Measurements from ENCODE around the gene CTNNAL1. TPM values are rescaled to one million over a fixed set of nuclear protein-coding genes. Genes with fewer than 3 reads are reported as not detected.

CTNNAL1 gene
- polyA plus RNA-seq, 1 of the 3 experiments (the other 2 are of a cell fraction) = 32.8 TPM

DNA sequence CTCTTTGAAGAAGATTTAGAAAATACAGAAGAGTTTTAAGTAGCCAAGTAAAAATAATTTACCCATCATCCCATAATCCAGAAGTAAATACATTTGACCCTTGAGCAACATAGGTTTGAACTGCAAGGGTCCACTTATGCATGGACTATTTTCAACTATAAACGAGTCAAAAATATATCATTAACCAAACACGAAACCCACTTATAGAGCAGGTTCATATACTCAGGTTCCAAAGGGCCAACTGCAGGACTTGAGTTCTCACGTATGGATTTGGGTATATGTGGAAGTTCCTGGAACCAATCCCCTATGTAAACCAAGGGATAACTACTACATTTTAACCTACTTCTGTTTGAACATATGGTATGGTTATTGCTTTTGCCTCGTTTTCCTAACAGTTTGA is 73.3 kb downstream of the CTNNAL1 start:
- CTCF ChIA-PET = interaction anchor here (1.3 kb wide), 1 partner anchor 11 kb away, joined by 4 read pairs; no protein-coding TSS in a partner anchor
- H3K4me1 ChIP-seq (ENCODE audit: control insufficient read depth in 1 of 2, insufficient read depth in 2 of 2, low read depth in 1 of 2, low read length in 1 of 2) = peaks cover 0 to 4% of the 10 kb centered on the region in 2 experiments; a peak in 2 of 4 replicates
- no peak for DNase-seq
- H3K4me3 ChIP-seq (ENCODE audit: low read depth in 2 of 2, low read length in 1 of 2) = no peak overlapping the region
- peaks cover 14% of the 10 kb centered on the region for H3F3A ChIP-seq (replicated peaks; ENCODE audit: insufficient read depth)
- H2AFZ ChIP-seq (ENCODE audit: low read depth) = no peak overlapping the region
- H3K4me2 ChIP-seq = no peak overlapping the region
- no peak overlapping the region for H3K27ac ChIP-seq (ENCODE audit: low read depth in 2 of 2, low read length in 1 of 2)
- no peak overlapping the region for H3K9ac ChIP-seq
- POLR2A ChIA-PET = no interaction called here
- H4K20me1 ChIP-seq (ENCODE audit: insufficient read depth) = no peaks in the 10 kb centered on the region
- peaks cover 16% of the 10 kb centered on the region for H3K79me2 ChIP-seq (ENCODE audit: insufficient read depth)
- no peak for TF ChIP-seq ELF1 (IDR thresholded peaks at IDR 0.05)
- TF ChIP-seq JUND (IDR thresholded peaks at IDR 0.05) = no peak
- no peak for TF ChIP-seq FOXJ3 (CRISPR knock-in tag; IDR thresholded peaks at IDR 0.05)
- no peak for TF ChIP-seq MEF2A (IDR thresholded peaks at IDR 0.05; ENCODE audit: borderline replicate concordance, low read depth)
- no peak for TF ChIP-seq EP300 (IDR thresholded peaks at IDR 0.05; ENCODE audit: borderline replicate concordance in 1 of 2, low read depth in 1 of 2, low read length in 1 of 2)
- TF ChIP-seq GATA2 (CRISPR knock-in tag; IDR thresholded peaks at IDR 0.05) = no peak
- TF ChIP-seq RAD21 (IDR thresholded peaks at IDR 0.05; ENCODE audit: low read length) = no peak
- TF ChIP-seq MXI1 (IDR thresholded peaks at IDR 0.05; ENCODE audit: low read depth, low read length) = no peak
- no peaks in the 10 kb centered on the region for H3K9me2 ChIP-seq
- 86% methylated on average over 4 of the region's 4 CpGs for WGBS (ENCODE audit: low lambda C conversion rate)
- no peaks in the 10 kb centered on the region for H3K27me3 ChIP-seq (ENCODE audit: insufficient read depth)
- H3K9me3 ChIP-seq = no peaks in the 10 kb centered on the region
- H3K36me3 ChIP-seq (replicated peaks in 1 of 2; ENCODE audit: control insufficient read depth in 1 of 2, insufficient read depth in 2 of 2, low read length in 1 of 2) = peaks cover 48 to 75% of the 10 kb centered on the region in 2 experiments

DNA sequence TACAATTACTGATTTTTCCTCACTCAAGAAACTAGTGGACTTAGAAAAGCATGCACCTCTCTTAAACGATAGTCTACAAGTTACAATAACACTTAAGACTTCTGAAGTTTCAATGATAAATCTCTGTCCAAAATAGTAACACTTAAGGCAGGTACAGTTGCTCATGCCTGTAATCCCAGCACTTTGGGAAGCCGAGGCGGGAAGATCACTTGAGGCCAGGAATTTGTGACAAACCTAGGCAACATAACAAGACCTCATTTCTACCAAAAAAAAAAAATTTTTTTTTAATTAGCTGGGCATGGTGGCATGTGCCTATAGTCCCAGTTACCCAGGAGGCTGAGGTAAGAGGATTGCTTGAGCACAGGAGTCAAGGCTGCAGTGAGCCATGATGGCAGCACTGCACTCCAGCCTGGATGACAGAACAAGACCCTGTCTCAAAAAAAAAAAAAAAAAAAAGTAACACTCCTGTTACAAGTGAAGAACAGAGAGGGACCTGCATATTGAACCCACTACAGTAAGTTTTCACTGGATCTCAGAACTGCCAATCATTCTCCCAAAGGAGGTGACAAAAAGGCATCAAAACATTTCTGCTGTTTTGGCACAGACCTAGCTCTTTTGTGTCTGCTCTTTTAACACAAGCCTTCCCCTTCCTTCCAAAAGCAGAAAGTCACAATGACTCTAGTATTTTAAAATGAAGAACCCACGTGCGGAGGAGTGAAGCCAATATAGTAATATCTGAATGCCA is 75.6 kb downstream of the CTNNAL1 start:
- no peak overlapping the region for H3K4me2 ChIP-seq
- ChIA-PET CTCF (interaction anchor here (1.0 kb wide), 1 partner anchor 16 kb away, joined by 4 read pairs; no protein-coding TSS in a partner anchor), POLR2A (no interaction called here)

DNA sequence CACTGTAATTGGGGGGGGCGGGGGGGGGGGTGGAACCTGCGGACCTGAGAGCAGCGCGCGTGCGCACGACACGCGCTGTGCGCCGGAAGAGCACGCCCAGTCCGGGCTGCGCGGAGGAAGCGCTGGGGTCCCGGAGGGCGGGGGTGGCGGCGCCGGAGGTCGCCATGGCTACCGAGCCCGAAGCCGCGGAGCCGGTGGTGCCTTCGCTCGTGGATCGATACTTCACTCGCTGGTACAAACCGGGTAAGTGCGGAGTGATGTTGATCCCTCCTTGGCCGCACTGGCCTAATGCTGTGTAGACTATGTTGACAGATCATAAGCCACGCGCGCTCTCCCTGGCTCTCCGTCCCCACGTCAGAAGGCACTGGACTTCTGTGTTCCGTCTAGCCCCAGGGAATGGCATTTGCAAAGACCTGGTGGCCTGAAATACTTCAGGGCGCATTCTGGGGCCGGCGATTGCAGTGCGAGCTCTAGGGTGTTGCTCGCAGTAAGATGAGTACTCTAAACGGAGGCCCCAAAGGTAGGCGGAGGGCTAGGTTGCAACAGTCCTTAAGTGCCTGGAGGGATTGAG is 78.9 kb downstream of the CTNNAL1 start, which contains the start of gene ABITRAM:
TSS of gene ABITRAM (plus strand) at position 78 of the 571 bp plus-strand sequence. CDS start at position 165, 87 bp downstream.
- ChIA-PET POLR2A (interaction anchor here (0.8 kb wide), 1 partner anchor 8 kb away, joined by 3 read pairs; no protein-coding TSS in a partner anchor), CTCF (no interaction called here)
- Histone ChIP-seq H2AFZ (ENCODE audit: low read depth) (peak within 1 kb of the TSS; percentile 82), H3K9ac (peak within 1 kb of the TSS; percentile 72), H3F3A (replicated peaks; ENCODE audit: insufficient read depth) (peaks cover 7% of the 10 kb centered on the region), H3K4me1 (ENCODE audit: control insufficient read depth in 1 of 2, insufficient read depth in 2 of 2, low read depth in 1 of 2, low read length in 1 of 2) (peaks cover 8 to 9% of the 10 kb centered on the region in 2 experiments; a peak in 3 of 4 replicates), H4K20me1 (ENCODE audit: insufficient read depth) (no peaks in the 10 kb centered on the region), H3K9me2 (no peaks in the 10 kb centered on the region), H3K36me3 (replicated peaks in 1 of 2; ENCODE audit: control insufficient read depth in 1 of 2, insufficient read depth in 2 of 2, low read length in 1 of 2) (peaks cover 25 to 38% of the 10 kb centered on the region in 2 experiments), H3K27ac (ENCODE audit: low read depth in 2 of 2, low read length in 1 of 2) (peak within 1 kb of the TSS; percentile 78 to 94), H3K27me3 (ENCODE audit: insufficient read depth) (no peaks in the 10 kb centered on the region), H3K9me3 (no peaks in the 10 kb centered on the region), H3K79me2 (ENCODE audit: insufficient read depth) (peaks cover 58% of the 10 kb centered on the region), H3K4me2 (peak within 1 kb of the TSS; percentile 94), H3K4me3 (ENCODE audit: low read depth in 2 of 2, low read length in 1 of 2) (peak within 1 kb of the TSS; percentile 84 to 99)
- peak; percentile 96 for DNase-seq
- 1% methylated on average over 12 of the region's 47 CpGs for WGBS (ENCODE audit: low lambda C conversion rate)
- TF ChIP-seq, protein P1, sequence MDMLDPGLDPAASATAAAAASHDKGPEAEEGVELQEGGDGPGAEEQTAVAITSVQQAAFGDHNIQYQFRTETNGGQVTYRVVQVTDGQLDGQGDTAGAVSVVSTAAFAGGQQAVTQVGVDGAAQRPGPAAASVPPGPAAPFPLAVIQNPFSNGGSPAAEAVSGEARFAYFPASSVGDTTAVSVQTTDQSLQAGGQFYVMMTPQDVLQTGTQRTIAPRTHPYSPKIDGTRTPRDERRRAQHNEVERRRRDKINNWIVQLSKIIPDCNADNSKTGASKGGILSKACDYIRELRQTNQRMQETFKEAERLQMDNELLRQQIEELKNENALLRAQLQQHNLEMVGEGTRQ (IDR thresholded peaks at IDR 0.05; ENCODE audit: borderline replicate concordance, low read depth, low read length) = no peak
- TF ChIP-seq MEF2A (IDR thresholded peaks at IDR 0.05; ENCODE audit: borderline replicate concordance, low read depth) (no peak), SIN3A (IDR thresholded peaks at IDR 0.05; ENCODE audit: borderline replicate concordance, low read depth, low read length) (peak; percentile 58), SMC3 (IDR thresholded peaks at IDR 0.05; ENCODE audit: low read depth, low read length) (no peak), GABPA (IDR thresholded peaks at IDR 0.05; ENCODE audit: low read depth) (peak; percentile 82), FOSL2 (IDR thresholded peaks at IDR 0.05; ENCODE audit: borderline replicate concordance, low read depth) (no peak), EZH2phosphoT487 (IDR thresholded peaks at IDR 0.05; ENCODE audit: borderline replicate concordance, low read depth) (no peak), CHD2 (IDR thresholded peaks at IDR 0.05; ENCODE audit: low read length, partially characterized antibody) (no peak), RXRA (IDR thresholded peaks at IDR 0.05; ENCODE audit: borderline replicate concordance, low read depth) (no peak), FOXM1 (IDR thresholded peaks at IDR 0.05; ENCODE audit: low read depth) (no peak), FOXJ3 (CRISPR knock-in tag; IDR thresholded peaks at IDR 0.05) (no peak), ELF1 (IDR thresholded peaks at IDR 0.05) (no peak; the same call in 1 of the 2 replicates)
- TF ChIP-seq, protein P2, sequence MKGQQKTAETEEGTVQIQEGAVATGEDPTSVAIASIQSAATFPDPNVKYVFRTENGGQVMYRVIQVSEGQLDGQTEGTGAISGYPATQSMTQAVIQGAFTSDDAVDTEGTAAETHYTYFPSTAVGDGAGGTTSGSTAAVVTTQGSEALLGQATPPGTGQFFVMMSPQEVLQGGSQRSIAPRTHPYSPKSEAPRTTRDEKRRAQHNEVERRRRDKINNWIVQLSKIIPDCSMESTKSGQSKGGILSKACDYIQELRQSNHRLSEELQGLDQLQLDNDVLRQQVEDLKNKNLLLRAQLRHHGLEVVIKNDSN (IDR thresholded peaks at IDR 0.05; ENCODE audit: borderline replicate concordance, low read depth) = no peak

More for the DNA sequence above, 75.6 kb downstream of the CTNNAL1 start:
- Histone ChIP-seq H3F3A (replicated peaks; ENCODE audit: insufficient read depth) (peaks cover 12% of the 10 kb centered on the region), H3K79me2 (ENCODE audit: insufficient read depth) (peaks cover 32% of the 10 kb centered on the region), H3K27me3 (ENCODE audit: insufficient read depth) (no peaks in the 10 kb centered on the region), H3K9me3 (no peaks in the 10 kb centered on the region), H2AFZ (ENCODE audit: low read depth) (no peak overlapping the region), H3K4me1 (ENCODE audit: control insufficient read depth in 1 of 2, insufficient read depth in 2 of 2, low read depth in 1 of 2, low read length in 1 of 2) (peaks cover 2 to 7% of the 10 kb centered on the region in 2 experiments; a peak in 2 of 4 replicates), H3K9ac (no peak overlapping the region), H3K9me2 (no peaks in the 10 kb centered on the region), H4K20me1 (ENCODE audit: insufficient read depth) (no peaks in the 10 kb centered on the region), H3K27ac (ENCODE audit: low read depth in 2 of 2, low read length in 1 of 2) (no peak overlapping the region), H3K4me3 (ENCODE audit: low read depth in 2 of 2, low read length in 1 of 2) (no peak overlapping the region), H3K36me3 (replicated peaks in 1 of 2; ENCODE audit: control insufficient read depth in 1 of 2, insufficient read depth in 2 of 2, low read length in 1 of 2) (peaks cover 44 to 57% of the 10 kb centered on the region in 2 experiments)
- 97% methylated on average over 5 of the region's 5 CpGs for WGBS (ENCODE audit: low lambda C conversion rate)
- no peak for TF ChIP-seq CHD2 (IDR thresholded peaks at IDR 0.05; ENCODE audit: low read length, partially characterized antibody)
- no peak for DNase-seq

Data from SK-N-SH (cell line).